ENCODE data around the gene ST3GAL2.
"Not testable (repeated sequence)": the region's sequence is repeated elsewhere in the genome, so short reads cannot be mapped to it uniquely, and the experiment has no call there.

ST3GAL2 gene

DNA sequence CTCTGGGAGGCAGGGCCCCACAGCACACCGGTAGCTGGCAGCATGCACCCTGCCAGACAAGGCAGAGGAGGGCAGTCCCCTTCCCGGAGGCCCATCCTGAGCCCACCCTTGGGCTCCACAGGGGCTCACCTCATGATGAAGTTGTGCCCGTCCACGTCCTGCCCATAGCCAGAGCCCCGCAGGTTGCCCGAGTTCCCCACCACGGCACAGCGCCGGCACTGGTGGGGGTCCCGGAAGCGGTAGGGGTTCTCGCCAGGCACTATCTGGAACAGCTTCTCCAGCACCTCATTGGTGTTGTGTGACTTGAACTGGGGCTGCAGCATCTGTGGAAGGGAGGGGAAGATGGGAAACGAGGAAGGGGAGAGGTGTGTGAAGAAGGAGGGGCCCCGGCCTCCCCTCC lies 44.0 kb downstream of the ST3GAL2 start:
- no peaks in the 10 kb centered on the region for H3K9me3 Mint-ChIP-seq
- H3K27me3 Mint-ChIP-seq = no peaks in the 10 kb centered on the region
- peaks cover 5% of the 10 kb centered on the region for H3K4me1 Mint-ChIP-seq
- no peak for DNase-seq
- H3K4me3 Mint-ChIP-seq = no peak overlapping the region
- H3K27ac Mint-ChIP-seq = no peak overlapping the region
- ATAC-seq = no peak

DNA sequence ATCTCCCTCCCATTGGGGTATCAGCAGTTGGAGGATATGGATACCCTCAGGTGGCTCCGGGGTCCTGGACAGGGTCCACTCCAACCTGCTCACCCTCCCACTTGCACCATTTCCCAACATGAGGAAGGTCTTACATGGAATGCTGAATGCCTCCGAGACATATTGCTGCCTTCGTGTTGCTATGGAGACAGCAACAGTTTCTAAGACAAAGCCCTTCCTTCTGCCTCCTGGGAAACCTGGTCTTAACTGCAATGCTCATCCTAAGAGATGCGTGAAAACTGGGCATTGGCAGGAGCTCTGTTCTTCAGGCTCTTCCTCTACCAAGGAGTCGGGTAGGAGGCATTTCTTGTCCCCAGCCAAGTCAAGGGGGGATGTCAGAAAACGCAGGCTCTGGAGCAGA lies 45.2 kb downstream of the ST3GAL2 start:
- DNase-seq (no peak), ATAC-seq (no peak)
- peaks cover 5% of the 10 kb centered on the region for H3K4me1 Mint-ChIP-seq
- H3K4me3 Mint-ChIP-seq = no peak overlapping the region
- H3K27me3 Mint-ChIP-seq = no peaks in the 10 kb centered on the region
- no peaks in the 10 kb centered on the region for H3K9me3 Mint-ChIP-seq
- no peak overlapping the region for H3K27ac Mint-ChIP-seq

GRCh38 chr16:70392606-70393005 lies 46.3 kb downstream of the ST3GAL2 start:
- Mint-ChIP-seq H3K27me3 (no peaks in the 10 kb centered on the region), H3K4me3 (no peak overlapping the region), H3K9me3 (no peaks in the 10 kb centered on the region), H3K4me1 (peaks cover 5% of the 10 kb centered on the region), H3K27ac (no peak overlapping the region)
- DNase-seq = no peak
- no peak for ATAC-seq

DNA sequence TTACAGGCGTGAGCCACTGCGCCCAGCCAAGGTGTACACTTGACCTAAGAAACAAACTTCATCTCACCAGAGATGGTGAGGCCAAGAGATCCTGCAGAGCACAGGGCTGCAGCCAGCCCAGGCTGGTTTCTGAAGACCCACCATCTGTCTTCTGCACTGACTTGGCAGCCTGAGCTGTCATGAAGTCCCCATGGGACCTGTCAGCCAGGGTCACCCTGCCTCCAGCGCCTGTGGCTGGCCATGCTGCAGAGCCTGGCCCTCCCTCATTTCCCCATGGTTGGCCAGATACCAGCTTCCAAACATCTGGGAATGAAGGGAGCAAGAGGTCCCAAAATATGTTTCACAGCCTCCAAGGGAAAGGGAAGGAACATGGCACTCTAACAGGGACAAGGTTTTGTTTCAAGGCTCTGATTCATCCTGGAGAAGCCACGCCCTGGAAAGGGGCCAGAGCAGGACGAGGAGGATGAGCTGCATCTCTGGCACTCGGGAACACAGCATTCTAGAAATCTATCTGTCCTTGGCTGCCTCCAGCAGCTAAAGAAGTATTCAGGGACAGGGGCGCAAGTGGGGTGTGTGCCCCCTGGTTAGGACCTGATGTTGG lies 46.9 kb downstream of the ST3GAL2 start:
- H3K4me1 Mint-ChIP-seq = peaks cover 5% of the 10 kb centered on the region
- H3K4me3 Mint-ChIP-seq = no peak overlapping the region
- no peaks in the 10 kb centered on the region for H3K9me3 Mint-ChIP-seq
- ATAC-seq (no peak), DNase-seq (no peak)
- no peak overlapping the region for H3K27ac Mint-ChIP-seq
- no peaks in the 10 kb centered on the region for H3K27me3 Mint-ChIP-seq

- DNase-seq = no peak
- H3K27me3 Mint-ChIP-seq = no peaks in the 10 kb centered on the region
- peak overlapping the region in 1 of 2 donors; percentile 36 for H3K27ac Mint-ChIP-seq
- H3K4me3 Mint-ChIP-seq = no peak overlapping the region
- no peak for ATAC-seq
- no peaks in the 10 kb centered on the region for H3K9me3 Mint-ChIP-seq
- H3K4me1 Mint-ChIP-seq = peaks cover 5% of the 10 kb centered on the region
Observed at GRCh38 chr16:70391446-70391845, 47.5 kb downstream of the ST3GAL2 start.

DNA sequence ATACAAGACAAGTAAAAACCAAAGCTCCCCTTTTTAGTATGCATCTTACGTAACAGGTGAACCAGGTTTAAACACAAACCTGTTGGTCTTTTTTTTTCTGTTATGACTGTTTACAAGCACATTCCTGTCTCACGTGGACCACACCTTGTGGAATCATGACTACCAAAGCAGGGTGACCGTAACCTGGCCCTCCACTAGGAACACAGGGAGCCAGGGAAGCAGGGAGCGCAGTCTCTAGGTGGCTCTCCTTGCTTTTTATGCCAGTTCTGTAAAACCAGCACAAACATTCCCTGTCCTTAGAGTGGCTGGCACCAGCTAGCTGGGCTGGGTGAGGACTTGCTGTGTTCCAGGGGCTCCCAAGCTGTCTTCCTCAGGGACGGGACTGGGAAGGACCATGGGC lies 48.1 kb downstream of the ST3GAL2 start:
- no peaks in the 10 kb centered on the region for H3K9me3 Mint-ChIP-seq
- DNase-seq (no peak), ATAC-seq (no peak)
- peaks cover 5% of the 10 kb centered on the region for H3K4me1 Mint-ChIP-seq
- H3K27me3 Mint-ChIP-seq = no peaks in the 10 kb centered on the region
- H3K27ac Mint-ChIP-seq = no peak overlapping the region
- no peak overlapping the region for H3K4me3 Mint-ChIP-seq

DNA sequence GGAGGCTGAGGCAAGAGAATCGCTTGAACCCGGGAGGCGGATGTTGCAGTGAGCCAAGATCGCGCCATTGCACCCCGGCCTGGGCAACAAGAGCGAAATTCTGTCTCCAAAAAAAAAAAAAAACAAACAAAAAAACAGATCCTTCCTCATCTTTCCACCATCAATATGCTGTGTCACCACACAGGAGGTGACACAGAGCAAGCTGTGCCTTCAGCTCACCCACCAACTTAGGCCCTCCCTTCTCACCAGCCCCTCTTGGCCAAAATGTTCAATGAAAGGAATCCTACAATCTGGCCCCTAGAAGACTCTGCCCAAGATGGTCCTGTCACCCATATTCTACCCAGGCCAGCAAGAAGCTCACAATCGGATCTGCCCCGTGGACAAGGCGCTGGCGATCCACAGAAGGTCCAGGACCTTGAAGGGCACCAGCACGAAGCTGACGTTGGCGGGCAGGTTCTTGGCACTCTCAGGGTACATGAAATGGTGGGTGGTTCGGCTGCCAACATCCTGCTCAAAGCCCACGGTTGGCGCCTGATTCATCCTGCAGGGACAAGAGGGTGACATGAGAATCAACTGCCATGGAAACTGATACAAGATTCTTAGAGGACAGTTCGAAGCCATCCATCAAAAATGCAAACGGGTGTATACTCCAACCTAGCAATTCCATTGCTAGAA lies 50.8 kb downstream of the ST3GAL2 start:
- Mint-ChIP-seq H3K9me3 (no peaks in the 10 kb centered on the region), H3K27ac (no peak overlapping the region), H3K4me1 (no peaks in the 10 kb centered on the region), H3K4me3 (no peak overlapping the region), H3K27me3 (no peaks in the 10 kb centered on the region)
- ATAC-seq (no peak), DNase-seq (no peak)

- H3K27me3 Mint-ChIP-seq, ATAC-seq, H3K4me1 Mint-ChIP-seq, DNase-seq, H3K4me3 Mint-ChIP-seq, H3K9me3 Mint-ChIP-seq: not testable (repeated sequence)
- peak overlapping the region in 1 of 2 donors; percentile 95 for H3K27ac Mint-ChIP-seq
Observed at GRCh38 chr16:70386289-70386986, 52.5 kb downstream of the ST3GAL2 start.

DNA sequence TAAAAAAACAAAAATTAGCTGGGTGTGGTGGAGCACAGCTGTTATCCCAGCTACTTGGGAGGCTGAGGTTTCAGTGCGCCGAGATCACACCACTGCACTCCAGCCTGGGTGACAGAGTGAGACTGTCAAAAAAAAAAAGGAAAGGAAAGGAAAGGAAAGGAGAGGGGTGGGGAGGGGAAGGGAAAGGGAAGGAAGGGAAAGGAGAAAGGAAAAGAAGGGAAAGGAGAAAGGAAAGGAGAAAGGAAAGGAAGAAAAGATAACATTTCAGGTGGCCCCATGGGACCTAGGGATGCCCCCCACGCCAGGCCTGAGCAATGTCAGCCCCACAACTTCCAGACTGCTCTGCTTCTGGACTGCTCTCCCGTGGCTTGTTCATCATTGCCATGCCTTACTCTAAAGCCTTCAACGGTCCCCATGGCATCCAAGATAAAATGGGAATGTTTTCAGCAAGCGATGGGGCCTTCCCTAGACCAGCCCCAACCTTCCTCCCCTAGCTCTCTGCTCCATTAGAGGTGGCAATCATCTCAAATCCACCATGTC lies 55.4 kb downstream of the ST3GAL2 start:
- H3K27ac Mint-ChIP-seq = peak overlapping the region in 1 of 2 donors; percentile 7
- DNase-seq = no peak
- no peak for ATAC-seq
- H3K4me3 Mint-ChIP-seq = no peak overlapping the region
- no peaks in the 10 kb centered on the region for H3K9me3 Mint-ChIP-seq
- peaks cover 16% of the 10 kb centered on the region for H3K4me1 Mint-ChIP-seq
- no peaks in the 10 kb centered on the region for H3K27me3 Mint-ChIP-seq

DNA sequence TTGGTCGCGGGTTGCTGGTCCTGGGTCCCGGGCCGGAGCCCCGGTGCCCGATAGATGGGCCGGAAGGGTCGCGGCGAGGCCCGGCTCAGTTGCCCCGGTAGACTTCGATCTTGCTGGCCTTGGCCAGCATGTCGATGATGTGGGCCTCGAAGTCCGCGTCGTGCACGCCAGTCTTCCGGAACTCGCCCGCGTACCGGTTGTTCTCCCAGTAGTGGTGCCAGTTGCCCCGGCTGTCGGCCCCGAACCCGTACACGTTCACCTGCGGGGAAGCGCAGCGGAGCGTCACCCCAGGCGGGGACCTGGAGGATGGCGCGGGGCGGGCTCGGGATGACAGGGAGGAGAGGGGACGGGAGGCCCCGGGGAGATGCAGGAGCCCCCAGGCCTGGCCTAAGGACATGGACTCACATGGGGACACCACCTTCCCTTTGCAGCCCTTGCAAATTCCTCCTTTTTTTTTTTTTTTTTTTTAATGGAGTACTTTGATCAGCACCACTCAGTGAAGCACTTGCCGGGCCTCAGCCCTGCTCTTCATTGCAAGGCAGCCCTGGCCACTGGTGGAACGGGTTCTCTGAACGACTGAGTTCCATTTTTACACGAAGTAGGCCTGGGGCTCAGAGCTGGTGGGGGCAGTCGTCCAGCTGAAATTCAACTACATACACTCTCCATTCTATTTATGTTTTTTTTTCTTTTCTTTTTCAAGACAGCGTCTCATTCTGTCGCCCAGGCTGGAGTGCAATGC lies 57.1 kb downstream of the ST3GAL2 start:
- peaks cover 23% of the 10 kb centered on the region for H3K4me1 Mint-ChIP-seq
- no peaks in the 10 kb centered on the region for H3K9me3 Mint-ChIP-seq
- peak overlapping the region; percentile 92 to 98 for H3K4me3 Mint-ChIP-seq
- peak overlapping the region; percentile 90 to 97 for H3K27ac Mint-ChIP-seq
- ATAC-seq (peak; percentile 47), DNase-seq (no peak)
- no peaks in the 10 kb centered on the region for H3K27me3 Mint-ChIP-seq

DNA sequence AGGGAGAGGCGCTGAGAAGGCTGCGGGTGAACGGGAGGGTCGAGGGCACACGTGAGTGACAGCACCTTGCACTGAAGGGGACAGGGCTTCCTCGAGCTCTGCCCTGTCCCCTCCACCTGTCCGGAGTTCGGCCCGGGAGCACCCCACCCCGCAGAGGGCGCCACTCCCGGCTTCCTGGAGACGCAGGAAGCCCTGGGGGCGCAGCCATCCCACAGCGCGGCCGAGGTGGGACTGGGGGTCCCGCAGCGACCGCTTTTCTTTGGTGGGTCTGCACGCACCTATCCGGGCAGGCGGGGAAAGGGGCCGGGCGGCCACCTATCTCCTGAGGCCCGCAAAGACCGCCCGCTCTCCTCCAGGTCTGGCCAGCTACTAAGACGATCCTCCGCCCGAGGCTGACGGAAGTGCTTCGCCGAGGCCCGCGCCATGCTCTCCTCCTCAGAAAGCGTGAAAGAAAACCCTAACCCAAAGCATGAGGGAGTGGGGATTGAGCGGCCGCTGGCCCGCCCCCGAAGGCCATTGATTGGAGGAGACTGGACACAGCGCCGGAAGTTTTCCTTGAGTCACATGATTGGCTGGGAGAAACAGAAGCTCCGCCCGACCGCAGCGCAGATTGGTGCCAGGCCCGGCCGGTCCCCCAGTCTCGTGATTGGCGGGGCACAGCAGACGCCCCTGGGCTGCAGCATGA lies 57.8 kb downstream of the ST3GAL2 start:
- Mint-ChIP-seq H3K4me3 (peak overlapping the region; percentile 92 to 98), H3K4me1 (peaks cover 23% of the 10 kb centered on the region), H3K27ac (peak overlapping the region; percentile 97), H3K27me3 (no peaks in the 10 kb centered on the region), H3K9me3 (no peaks in the 10 kb centered on the region)
- ATAC-seq (peak; percentile 92), DNase-seq (peak; percentile 94 to 98)

GRCh38 chr16:70380248-70380918 lies 58.5 kb downstream of the ST3GAL2 start:
- DNase-seq (peak; percentile 84 to 86), ATAC-seq (peak; percentile 67)
- peak overlapping the region; percentile 92 to 98 for H3K4me3 Mint-ChIP-seq
- no peaks in the 10 kb centered on the region for H3K27me3 Mint-ChIP-seq
- H3K9me3 Mint-ChIP-seq = no peaks in the 10 kb centered on the region
- H3K27ac Mint-ChIP-seq = peak overlapping the region; percentile 87 to 97
- peaks cover 23% of the 10 kb centered on the region for H3K4me1 Mint-ChIP-seq

GRCh38 chr16:70378869-70379493 lies 59.9 kb downstream of the ST3GAL2 start:
- Mint-ChIP-seq H3K4me3 (peak overlapping the region in 1 of 2 donors; percentile 92), H3K27ac (no peak overlapping the region), H3K4me1 (peaks cover 23% of the 10 kb centered on the region), H3K9me3 (no peaks in the 10 kb centered on the region), H3K27me3 (no peaks in the 10 kb centered on the region)
- DNase-seq (no peak), ATAC-seq (no peak)

DNA sequence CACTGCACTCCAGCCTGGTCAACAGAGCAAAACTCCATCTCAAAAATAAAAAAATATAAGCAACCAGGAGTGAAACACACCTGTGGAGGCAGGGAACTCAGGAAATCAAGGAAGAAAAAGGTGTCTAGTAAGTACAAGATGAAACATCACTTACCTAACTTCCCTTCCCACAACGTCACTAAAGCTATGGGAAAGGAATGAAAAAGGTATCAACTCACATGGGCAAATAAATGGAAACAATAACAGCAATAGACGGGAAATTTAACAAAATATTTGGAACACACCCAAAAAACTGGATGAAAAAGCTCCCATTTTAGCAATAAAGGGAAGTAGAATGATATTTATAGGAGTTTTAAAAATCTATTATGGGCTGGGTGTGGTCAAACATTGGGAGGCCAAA lies 61.1 kb downstream of the ST3GAL2 start:
- H3K4me3 Mint-ChIP-seq = peak overlapping the region in 1 of 2 donors; percentile 38
- H3K9me3 Mint-ChIP-seq = no peaks in the 10 kb centered on the region
- DNase-seq (no peak), ATAC-seq (no peak)
- peaks cover 24% of the 10 kb centered on the region for H3K4me1 Mint-ChIP-seq
- H3K27ac Mint-ChIP-seq = peak overlapping the region; percentile 16 to 41
- no peaks in the 10 kb centered on the region for H3K27me3 Mint-ChIP-seq

All from stimulated activated naive CD8-positive, alpha-beta T cell treated with anti-CD3 and anti-CD28 coated beads, Interleukin-15, amount 100 ng/mL, for 72 hours (primary cell).